ENCODE results near the gene PPP2R5A.

GRCh38 chr1:212355230-212355969 lies 70.2 kb downstream of the PPP2R5A start:
- TF ChIP-seq POLR2AphosphoS5 (IDR thresholded peaks at IDR 0.05; ENCODE audit: borderline replicate concordance, low read depth, low read length) (no peak), EZH2 (IDR thresholded peaks at IDR 0.05) (no peak), FOXP2 (optimal IDR thresholded peaks at IDR 0.05; ENCODE audit: control extremely low read depth, extremely low read length, insufficient read depth) (no peak)

Data from SK-N-MC (cell line).